GM19467 (cell line): Measurements from ENCODE around the gene NXT2.
"Not testable (repeated sequence)": the region's sequence is repeated elsewhere in the genome, so short reads cannot be mapped to it uniquely, and the experiment has no call there.

Source experiments
- ATAC-seq: cut with Tn5 transposase; IDR thresholded peaks from one replicate; pipeline ENCODE4 v1.9.1; 2021; ENCODE audit warnings: mild to moderate bottlenecking, moderate library complexity; ENCODE audit not compliant: unreplicated experiment

Gene NXT2

DNA sequence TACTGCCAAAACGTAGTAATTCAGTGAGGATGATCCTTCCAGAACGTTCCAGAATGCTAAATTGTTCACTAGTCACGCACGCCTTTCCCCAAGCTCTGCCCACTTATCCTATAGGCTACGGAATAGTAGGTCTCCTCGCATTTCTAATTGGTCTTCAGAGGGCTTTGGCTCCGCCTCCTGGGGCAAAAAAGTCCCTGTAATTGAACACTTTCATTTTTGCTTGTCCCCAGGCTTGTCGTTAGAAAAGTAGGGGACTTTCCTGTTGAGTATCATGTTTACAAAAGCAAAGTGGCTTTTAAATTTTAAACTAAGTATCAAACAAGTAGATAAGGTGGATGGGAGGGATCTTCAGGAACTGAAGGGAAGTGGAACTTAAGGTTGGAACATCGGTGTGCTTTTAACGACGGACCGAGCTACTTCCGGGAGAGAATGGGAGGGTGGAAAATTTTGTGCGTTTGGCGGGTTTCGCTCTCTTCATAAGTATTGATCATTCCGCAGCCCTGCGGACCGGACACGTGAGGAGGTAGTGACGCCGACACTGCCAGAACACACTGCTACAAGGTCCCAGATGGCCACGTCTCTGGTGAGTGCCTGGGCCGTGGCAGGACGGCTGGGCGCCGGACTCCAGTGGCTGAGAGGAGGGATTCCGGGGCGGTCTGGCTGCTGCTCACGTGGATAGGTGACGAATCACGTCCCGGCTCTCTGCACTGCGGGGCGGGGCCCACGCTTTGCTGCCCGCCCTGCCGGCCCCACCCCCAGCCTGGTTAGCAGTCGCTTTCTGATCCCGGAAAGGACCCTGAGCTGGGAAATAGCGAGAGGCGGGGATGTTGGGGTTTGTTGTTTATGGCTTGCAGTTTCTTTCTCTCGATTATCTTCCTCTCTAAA is at the start of gene NXT2:
NXT2 (plus strand) TSS at position 406 of the 885 bp plus-strand sequence; CDS start at position 569, 163 bp downstream.
- peak; percentile 96 for ATAC-seq

DNA sequence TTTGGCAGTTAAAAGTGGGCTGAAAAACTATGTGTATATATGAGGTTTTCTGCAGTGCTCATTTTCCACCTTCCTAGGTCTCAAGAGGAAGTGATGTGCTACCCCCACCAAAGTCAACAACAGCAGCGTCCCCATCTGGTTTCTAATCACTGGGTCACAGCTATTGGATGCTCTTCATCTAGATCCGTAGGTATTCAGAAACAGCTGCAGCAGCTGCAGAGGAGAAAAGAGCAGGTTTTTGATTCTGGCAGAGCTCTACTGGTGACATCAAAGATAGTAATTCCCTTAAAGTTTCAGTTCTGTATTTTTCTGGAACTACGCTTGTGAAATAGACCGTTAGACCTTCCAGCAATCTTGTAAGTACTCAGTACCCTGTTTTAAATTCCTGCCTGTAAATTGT is 49.0 kb upstream of the NXT2 start:
- ATAC-seq: no peak

GRCh38 chrX:109489174-109489573 is 47.5 kb upstream of the NXT2 start:
- ATAC-seq: no peak

GRCh38 chrX:109498434-109498833 is 38.2 kb upstream of the NXT2 start:
- ATAC-seq: no peak

DNA sequence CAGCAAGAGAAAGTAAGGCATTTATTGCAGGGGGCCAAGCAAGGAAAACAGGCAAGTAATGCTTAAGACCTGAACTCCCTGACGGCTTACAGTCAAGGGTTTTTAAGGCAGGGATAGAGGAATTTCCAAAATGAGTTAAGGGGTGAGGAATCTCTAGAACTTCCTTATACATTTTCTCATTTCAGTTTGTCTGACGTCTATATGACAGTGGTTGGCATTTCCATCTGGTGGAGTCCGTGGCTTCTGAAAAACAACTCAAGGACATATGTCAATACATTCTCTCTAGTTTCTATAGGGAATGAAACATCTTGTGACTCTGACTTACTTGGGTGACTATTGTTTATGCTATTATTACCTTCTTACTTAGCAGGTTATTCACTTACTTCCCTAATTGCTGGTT is 35.5 kb upstream of the NXT2 start:
- no peak for ATAC-seq

DNA sequence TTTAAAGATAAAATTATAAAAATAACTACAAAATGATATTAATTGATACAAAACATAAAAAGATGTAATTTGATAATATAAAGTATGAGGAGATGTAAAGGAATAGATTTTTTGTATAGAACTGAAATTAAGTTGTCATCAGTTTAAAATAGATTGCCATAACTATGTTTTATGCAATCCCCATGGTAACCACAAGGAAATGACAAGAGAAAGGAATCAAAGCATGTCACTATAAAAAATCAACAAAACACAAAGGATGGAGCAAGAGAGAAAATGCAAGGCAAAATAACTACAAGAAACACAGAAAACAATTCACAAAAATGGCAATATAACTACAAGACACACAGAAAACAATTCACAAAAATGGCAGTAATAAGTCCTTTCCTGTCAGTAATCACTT is 27.7 kb upstream of the NXT2 start:
- no peak for ATAC-seq

DNA sequence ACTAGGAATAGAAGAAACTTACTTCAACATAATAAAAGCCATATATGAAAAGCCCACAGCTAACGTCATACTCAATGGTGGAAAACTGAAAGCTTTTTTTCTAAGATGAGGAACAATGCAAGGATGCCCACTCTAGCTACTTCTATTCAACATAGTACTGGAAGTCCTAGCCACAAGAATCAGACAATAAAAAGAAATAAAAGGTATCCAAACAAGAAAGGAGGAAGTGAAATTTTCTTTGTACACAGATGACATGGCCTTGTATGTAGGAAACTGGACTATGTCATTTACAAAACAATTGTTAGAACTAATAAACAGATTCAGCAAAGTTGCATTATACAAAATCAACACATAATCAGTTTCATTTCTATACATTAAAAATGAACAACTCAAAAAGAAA is 25.5 kb upstream of the NXT2 start:
- no peak for ATAC-seq

- ATAC-seq: no peak
These were observed 17.6 kb upstream of the NXT2 start for GRCh38 chrX:109519001-109519400.

GRCh38 chrX:109533005-109533404 is 3.6 kb upstream of the NXT2 start:
- no peak for ATAC-seq

GRCh38 chrX:109533631-109534030 is 3.0 kb upstream of the NXT2 start:
- ATAC-seq: no peak

GRCh38 chrX:109534933-109535332 is 1.7 kb upstream of the NXT2 start:
- no peak for ATAC-seq

DNA sequence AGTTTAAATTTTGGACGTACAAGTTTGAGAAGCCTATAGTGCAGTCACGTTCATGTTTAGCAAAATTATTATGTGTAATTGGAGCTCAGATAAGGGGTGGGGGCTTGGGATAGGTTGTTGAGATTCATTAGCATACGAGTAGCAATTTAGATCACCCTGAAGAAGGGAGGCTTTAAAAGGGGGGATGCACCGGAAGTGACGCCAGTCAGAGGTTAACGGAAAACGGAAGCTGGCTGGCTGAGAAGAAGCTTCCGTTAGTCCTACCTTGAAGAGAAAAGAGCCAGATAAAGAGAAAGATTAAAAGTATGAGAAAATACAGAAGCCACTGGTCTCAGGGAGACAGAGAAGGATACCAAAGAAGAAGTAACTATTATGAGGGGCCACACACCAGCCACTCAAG is 1.1 kb upstream of the NXT2 start:
- no peak for ATAC-seq

DNA sequence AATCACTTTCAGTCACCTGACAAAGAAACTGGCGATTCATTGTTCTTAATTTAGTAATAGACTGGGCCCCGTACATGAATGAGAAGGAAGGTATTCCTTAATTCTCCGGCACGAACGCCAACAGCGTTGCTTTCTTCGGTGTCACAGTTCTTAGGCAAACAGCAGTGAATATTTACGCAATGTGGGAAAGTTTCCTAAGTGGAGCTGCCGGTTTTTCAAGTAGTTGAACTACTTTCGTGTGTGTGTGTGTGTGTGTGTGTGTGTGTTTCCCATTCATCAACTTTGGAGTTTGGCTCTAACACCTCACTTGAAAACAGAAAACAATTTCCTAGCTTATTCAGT is 651 bp downstream of the NXT2 start:
- ATAC-seq: no peak

DNA sequence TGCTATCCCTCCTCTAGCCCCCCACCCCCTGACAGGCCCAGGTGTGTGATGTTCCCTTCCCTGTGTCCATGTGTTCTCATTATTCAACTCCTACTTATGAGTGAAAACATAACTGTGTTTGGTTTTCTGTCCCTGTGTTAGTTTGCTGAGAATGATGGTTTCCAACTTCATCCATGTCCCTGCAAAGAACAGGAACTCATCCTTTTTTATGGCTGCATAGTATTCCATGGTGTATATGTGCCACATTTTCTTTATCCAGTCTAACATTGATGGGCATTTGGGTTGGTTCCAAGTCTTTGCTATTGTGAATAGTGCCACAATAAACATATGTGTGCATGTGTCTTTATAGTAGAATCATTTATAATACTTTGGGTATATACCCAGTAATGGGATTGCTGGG is 2.4 kb downstream of the NXT2 start:
- ATAC-seq: not testable (repeated sequence)

- ATAC-seq: no peak
These were observed 17.2 kb downstream of the NXT2 start for GRCh38 chrX:109553862-109554261.

GRCh38 chrX:109576083-109576482 is 39.4 kb downstream of the NXT2 start:
- not testable (repeated sequence) for ATAC-seq

GRCh38 chrX:109577055-109577454 is 40.4 kb downstream of the NXT2 start:
- no peak for ATAC-seq

DNA sequence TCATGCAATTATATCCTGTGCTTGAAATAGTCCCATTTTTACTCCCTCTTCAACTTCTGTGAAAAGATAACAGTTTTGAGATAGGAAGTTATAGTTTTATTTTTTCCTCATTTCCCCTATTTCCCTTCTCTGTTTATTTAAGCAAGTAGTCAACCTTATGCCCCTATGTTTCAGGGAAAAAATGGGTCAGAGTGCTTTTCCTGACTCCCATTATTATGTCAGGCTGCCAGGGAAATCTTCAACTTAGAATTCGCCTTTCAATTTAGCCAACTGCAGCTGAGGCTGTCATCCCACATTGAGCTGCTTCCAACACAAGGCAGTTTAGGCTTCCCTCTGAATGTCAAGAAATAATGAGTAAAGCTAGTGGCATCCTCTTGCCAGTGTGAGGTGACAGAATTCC is 42.3 kb downstream of the NXT2 start:
- ATAC-seq: no peak

GRCh38 chrX:109585488-109585887 is 48.8 kb downstream of the NXT2 start:
- ATAC-seq: no peak

GRCh38 chrX:109590176-109590575 is 53.5 kb downstream of the NXT2 start:
- no peak for ATAC-seq
